ENCODE data around the gene PCMT1.
"Not testable (repeated sequence)": the region's sequence is repeated elsewhere in the genome, so short reads cannot be mapped to it uniquely, and the experiment has no call there.

PCMT1 gene

DNA sequence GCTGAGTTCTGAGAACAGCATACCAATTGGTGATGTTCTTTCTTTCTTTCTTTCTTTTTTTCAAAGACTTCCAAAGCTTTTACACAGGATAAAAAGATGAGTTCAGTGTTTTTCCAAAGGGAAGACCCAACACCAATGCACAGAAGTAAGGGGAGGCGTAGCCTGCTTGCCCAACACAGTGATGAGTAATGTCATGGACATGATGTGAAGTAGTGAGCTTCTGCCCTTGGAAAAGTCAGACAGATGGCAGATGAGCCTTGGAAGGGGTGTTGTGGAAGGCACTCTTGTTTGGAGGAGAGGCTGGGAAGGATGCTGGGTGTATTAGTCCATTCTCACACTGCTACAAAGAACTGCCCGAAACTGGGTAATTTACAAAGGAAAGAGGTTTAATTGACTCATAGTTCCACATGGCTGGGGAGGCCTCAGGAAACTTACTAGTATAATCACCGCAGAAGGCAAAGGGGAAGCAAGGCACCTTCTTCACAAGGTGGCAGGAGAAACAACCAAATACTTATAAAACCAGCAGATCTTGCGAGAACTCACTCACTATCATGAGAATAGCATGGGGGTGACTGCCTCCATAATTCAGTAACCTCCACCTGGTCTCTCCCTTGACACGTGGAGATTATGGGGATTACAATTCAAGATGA lies 102.0 kb downstream of the PCMT1 start:
- no peak for FAIRE-seq
- DNase-seq (ENCODE audit: extremely low spot score, insufficient read length, low read depth) = no peak

DNA sequence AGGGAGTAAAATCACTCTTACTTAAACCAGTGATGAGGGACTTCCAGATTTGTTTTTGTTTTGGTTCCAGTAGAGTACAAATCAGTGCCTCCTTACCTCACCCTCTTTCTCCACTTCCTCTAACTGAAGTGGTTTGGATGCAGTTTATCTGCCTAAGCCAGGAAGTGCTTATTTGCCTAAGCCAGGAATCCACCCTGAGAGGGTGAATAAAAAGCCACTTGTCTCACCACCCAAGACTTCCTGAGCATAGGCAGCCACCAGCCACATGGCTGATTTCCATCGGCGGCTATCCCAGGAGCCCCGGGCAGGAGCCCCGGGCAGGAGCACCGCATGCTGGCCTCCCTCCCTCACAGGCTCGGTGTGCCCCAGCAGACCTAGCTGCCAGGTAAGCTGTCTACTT lies 102.6 kb downstream of the PCMT1 start:
- no peak for FAIRE-seq
- no peak for DNase-seq (ENCODE audit: extremely low spot score, insufficient read length, low read depth)

DNA sequence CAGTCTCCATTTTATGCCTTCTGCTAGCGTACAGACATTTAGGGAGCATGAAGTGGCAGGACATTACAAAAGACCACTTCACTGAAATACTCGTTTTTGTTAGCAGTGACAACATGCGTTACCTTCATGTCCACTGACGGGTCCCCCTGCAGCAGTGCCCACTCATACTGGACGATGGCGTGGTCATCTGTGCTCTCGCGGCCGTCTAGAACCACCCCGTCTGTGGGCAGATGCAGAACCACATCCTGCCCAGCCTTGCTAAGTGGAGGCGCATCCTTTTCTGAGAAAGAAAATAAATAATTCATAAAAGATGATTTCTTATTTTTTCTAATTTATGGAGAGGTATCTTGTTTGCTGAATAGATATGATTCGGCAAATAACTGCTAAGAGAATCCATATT lies 103.3 kb downstream of the PCMT1 start:
- no peak for FAIRE-seq
- no peak for DNase-seq (ENCODE audit: extremely low spot score, insufficient read length, low read depth)

DNA sequence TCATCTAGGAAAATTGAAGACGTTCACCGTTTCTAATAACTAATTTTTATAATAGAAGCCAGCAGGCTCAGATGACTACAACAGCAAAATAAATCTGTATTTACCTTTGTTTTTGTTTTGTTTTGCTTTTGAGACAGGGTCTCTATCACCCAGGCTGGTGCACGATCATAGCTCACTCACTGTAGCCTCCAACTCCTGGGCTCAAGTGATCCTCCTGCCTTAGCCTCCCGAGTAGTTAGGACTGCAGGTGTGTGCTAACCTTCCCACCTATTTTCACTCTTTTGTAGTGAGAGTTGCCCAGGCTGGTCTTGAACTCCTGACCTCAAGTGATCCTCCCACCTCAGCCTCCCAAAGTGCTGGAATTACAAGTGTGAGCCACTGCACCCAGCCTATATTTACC lies 104.5 kb downstream of the PCMT1 start:
- not testable (repeated sequence) for FAIRE-seq; DNase-seq (ENCODE audit: extremely low spot score, insufficient read length, low read depth)

DNA sequence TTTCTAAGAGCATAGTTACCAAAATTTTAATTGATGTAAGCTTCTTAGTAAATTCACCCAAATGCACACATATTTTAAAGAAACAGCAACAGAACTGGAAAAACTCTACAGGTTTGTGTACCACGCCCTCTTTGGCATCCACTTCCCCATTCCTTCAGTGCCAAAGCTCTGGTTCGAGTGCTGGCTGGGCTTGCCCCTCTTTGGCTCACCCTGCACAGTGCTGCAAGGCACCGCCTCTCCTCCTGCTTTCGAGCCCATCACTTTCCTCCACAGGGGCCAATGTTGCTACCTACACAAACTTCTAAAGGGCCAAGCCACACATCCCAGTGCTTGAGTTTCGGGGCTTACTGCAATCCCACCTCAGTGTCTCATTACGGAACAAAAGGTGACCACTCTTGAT lies 105.0 kb downstream of the PCMT1 start:
- DNase-seq (ENCODE audit: extremely low spot score, insufficient read length, low read depth) (no peak), FAIRE-seq (no peak)

DNA sequence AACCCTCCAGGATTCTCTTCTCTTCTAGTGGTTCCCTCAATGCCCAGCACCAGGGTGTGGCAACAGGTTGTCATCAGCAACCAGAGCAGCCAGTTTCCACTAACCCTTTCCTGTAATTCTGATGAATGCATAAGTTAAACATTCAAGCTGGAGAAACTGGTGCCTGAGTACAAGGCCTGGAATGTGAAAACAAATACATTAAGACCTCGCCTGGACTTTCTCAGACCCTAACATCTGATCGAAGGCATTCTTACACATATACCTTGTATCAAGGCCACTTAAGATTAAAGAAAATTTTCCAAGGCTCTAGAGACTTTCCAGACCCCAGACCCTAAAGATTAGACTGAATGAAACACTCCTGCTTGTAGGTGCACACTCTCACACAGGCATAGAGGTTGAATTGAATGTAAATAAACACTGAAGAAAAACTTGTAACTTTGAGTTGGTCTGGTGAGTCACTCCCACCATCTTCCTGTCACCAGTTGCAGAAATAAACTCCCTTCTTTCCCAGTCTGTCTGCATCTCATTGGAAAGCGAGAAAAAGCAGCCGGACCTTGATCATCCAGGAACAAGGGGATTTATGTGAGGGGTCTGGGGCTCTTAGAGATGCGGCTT lies 105.6 kb downstream of the PCMT1 start:
- no peak for DNase-seq (ENCODE audit: extremely low spot score, insufficient read length, low read depth)
- FAIRE-seq = no peak

DNA sequence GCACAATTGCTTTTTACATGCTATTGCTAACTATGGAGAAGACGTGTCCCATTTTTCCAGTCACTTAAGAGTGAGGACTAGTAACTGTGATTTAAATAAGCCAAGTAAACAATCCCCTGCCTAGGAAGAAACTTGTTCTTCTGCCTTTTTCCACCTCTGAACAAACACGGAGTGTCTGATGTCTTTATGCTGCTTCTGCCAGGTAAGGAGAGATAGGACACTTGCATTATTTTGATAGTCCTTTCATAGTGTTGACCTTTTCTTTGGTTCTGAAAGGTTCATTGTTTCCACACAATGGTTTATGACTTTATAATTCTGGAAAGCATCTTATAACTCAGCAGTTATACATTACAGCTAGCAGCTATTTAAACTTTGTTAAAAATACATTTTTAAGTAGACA lies 106.2 kb downstream of the PCMT1 start:
- FAIRE-seq (no peak), DNase-seq (ENCODE audit: extremely low spot score, insufficient read length, low read depth) (no peak)

DNA sequence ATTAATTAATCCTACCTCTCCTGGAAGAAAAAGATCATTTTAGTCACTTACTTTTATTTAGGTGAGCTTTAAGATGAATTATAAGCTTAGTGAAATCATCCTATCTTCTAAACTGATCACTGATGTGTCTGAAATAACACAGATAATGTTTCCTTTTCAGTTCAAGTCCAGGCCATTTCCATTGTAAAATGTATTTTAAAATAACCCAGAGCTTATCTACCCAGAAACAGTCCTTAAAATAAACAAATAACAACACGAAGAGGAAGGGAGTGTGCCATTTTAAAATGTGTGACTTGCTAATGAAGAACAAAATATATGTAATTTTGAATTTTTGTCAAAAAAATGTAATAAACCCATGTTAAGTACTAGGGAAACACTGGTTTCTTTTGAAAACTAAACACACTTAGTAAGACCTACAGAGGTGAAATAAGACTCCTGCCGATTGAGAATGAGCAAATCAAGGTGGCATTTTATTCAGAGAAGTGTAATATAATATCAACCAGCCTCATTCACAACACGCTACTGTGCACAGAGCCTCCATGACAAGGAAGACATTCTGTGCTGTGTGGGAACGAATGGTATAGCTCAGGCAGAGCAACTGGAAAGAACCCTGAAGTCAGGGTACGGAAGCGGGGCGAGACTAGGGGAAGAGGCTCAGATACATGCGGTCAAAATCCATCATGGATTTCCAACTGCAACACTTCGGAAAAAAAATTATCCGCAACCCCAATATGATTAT lies 106.9 kb downstream of the PCMT1 start:
- FAIRE-seq (no peak), DNase-seq (ENCODE audit: extremely low spot score, insufficient read length, low read depth) (no peak)

DNA sequence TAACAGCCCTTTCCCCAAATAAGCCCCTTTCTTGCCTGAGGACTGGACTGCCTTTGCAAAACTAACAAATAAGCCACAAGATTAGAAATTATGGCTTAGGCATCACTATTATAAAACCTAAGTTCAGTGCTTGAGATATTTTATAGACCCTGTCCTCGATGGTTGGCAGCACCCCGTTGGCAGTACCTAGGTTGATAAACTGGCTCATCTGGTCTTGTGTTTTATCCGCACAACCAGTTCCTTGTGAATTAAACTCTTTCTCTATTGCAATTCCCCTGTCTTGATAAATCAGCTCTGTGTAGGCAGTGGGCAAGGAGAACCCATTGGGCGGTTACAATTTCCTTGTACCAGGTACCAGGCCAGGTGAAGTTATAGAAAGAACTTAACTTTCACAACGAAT lies 108.0 kb downstream of the PCMT1 start:
- DNase-seq (ENCODE audit: extremely low spot score, insufficient read length, low read depth) (no peak), FAIRE-seq (no peak)

DNA sequence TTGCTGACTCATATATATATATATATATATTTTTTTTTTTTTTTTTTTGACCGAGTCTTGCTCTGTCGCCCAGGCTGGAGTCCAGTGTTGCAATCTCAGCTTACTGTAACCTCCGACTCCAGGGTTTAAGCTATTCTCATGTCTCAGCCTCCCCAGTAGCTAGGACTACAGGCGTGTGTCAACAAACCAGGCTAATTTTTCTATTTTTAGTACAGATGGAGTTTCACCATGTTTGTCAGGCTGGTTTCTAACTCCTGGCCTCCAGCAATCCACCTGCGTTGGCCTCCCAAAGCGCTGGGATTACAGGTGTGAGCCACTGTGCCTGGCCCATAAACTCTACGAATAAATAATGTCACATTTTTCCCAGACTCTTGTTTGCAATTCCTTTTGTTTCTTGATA lies 109.8 kb downstream of the PCMT1 start:
- no peak for DNase-seq (ENCODE audit: extremely low spot score, insufficient read length, low read depth)

DNA sequence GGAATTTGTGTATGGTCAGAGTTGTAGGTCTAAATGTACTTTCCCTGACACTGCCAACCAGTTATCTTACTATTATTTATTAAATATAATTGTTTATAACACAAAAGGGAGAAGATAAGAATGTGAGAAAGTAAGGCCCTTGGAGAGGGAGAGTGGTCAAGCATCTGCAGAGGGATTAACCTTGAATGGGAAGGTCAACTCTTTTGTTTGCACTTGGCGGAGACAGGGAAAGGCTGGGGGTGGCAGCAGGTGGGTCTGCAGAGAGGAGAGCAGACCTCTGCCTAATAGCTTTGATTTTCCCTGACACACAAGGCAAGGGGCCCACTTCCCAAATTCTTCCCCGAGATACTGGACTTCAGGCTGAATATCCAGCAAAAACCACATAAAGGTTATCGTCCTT lies 110.4 kb downstream of the PCMT1 start:
- FAIRE-seq (no peak), DNase-seq (ENCODE audit: extremely low spot score, insufficient read length, low read depth) (no peak)

More for the DNA sequence above, 109.8 kb downstream of the PCMT1 start:
- no peak for FAIRE-seq

DNA sequence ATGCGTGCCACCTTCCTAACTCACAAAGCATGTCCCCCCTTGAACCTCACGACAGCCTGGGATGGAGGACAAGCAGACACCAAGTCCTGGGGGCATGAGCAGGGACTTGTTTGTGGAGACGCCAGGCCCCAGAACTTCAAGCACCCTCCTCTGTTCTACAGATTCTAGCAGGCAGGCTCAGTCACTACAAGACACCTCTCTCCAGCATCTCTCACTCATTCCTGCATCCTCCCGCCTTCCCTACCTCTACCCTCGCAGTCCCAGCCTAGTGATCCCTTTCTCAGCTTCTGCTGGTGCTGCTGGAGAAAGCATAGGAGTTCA lies 110.9 kb downstream of the PCMT1 start:
- DNase-seq (ENCODE audit: extremely low spot score, insufficient read length, low read depth) (no peak), FAIRE-seq (no peak)
